Loucy (cell line): Measurements from ENCODE around the gene CCDC12.

Source experiments
- H2AFZ ChIP-seq: fragments of 200-600 bp; sonication (generic); 2 replicates; pipeline ENCODE4 v1.6.0; 2016; ENCODE audit warnings: antibody characterized with exemption, mild to moderate bottlenecking, low read length, moderate library complexity
- H3F3A ChIP-seq: fragments of 200-600 bp; 2 replicates; pipeline ENCODE4 v1.6.0; 2016; ENCODE audit warnings: antibody characterized with exemption, low read depth, mild to moderate bottlenecking
- H3K27me3 ChIP-seq: fragments of 200-600 bp; sonication (generic); 2 replicates; pipeline ENCODE4 v1.6.1; 2014; ENCODE audit warnings: low read length, mild to moderate bottlenecking; ENCODE audit not compliant: insufficient read depth, poor library complexity, severe bottlenecking
- H3K36me3 ChIP-seq: fragments of 200-600 bp; sonication (generic); 2 replicates; pipeline ENCODE4 v1.6.1; 2016; ENCODE audit warnings: low read length; ENCODE audit not compliant: insufficient read depth
- H3K4me1 ChIP-seq: fragments of 200-600 bp; sonication (generic); 2 replicates; pipeline ENCODE4 v1.5.1; 2014; ENCODE audit warnings: low read length, mild to moderate bottlenecking; ENCODE audit not compliant: insufficient read depth, poor library complexity, severe bottlenecking
- H3K4me2 ChIP-seq: fragments of 200-600 bp; sonication (generic); 2 replicates; pipeline ENCODE4 v1.6.0; 2014; ENCODE audit warnings: antibody characterized with exemption, low read length, low read depth, mild to moderate bottlenecking; ENCODE audit not compliant: poor library complexity, severe bottlenecking
- H3K4me3 ChIP-seq: fragments of 200-600 bp; sonication (generic); 2 replicates; pipeline ENCODE4 v1.5.1; 2014; ENCODE audit warnings: low read length, mild to moderate bottlenecking, mixed read lengths; ENCODE audit not compliant: poor library complexity, severe bottlenecking
- H3K79me2 ChIP-seq: fragments of 200-600 bp; sonication (generic); 2 replicates; pipeline ENCODE4 v1.6.1; 2014; ENCODE audit warnings: low read length; ENCODE audit not compliant: insufficient read depth
- H3K9ac ChIP-seq: fragments of 200-600 bp; sonication (generic); 2 replicates; pipeline ENCODE4 v1.6.0; 2014; ENCODE audit warnings: mild to moderate bottlenecking, low read depth, low read length, moderate library complexity; ENCODE audit not compliant: poor library complexity, severe bottlenecking
- H3K9me2 ChIP-seq: fragments of 200-600 bp; sonication (generic); replicated peaks from 2 replicates; pipeline ENCODE4 v1.6.1; 2016; ENCODE audit warnings: low read depth, low read length, mixed read lengths
- H3K9me3 ChIP-seq: fragments of 200-600 bp; sonication (generic); 2 replicates; pipeline ENCODE4 v1.6.1; 2014; ENCODE audit warnings: mild to moderate bottlenecking, antibody characterized with exemption, low read length, low read depth; ENCODE audit not compliant: insufficient read depth
- H4K20me1 ChIP-seq: fragments of 200-600 bp; sonication (generic); 2 replicates; pipeline ENCODE4 v1.6.0; 2014; ENCODE audit warnings: antibody characterized with exemption, low read length, mild to moderate bottlenecking; ENCODE audit not compliant: insufficient read depth, poor library complexity, severe bottlenecking
- CTCF ChIP-seq: fragments of 200-600 bp; sonication (generic); conservative IDR thresholded peaks from 2 replicates; pipeline ENCODE4 v1.5.1; 2014; ENCODE audit warnings: mild to moderate bottlenecking, antibody characterized with exemption, low read length
- EZH2phosphoT487 ChIP-seq: fragments of 200-600 bp; IDR thresholded peaks from 2 replicates; pipeline ENCODE4 v1.6.1; 2018; ENCODE audit warnings: antibody characterized with exemption, mild to moderate bottlenecking, moderate library complexity, borderline replicate concordance

Gene CCDC12

DNA sequence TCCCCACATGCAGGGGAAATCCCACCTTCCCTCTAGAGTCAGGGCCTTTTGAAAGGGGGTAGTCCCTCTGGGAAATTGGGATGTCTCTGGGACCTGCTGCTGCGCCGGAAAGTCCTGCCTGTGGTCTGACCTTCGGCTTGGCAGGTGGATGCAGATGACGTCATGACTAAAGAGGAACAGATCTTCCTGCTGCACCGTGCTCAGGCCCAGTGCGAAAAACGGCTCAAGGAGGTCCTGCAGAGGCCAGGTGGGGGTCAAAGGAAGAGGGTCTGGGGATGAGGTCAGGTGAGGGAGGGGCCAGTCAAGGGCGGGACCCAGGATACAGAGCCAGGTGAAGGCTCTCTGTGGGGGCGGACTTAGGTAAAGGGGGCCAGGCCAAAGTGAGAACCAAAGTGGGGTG lies 82.8 kb downstream of the CCDC12 start:
- Histone ChIP-seq H2AFZ (no peak overlapping the region), H4K20me1 (no peaks in the 10 kb centered on the region), H3K9me2 (no peaks in the 10 kb centered on the region), H3F3A (no peaks in the 10 kb centered on the region), H3K4me3 (no peak overlapping the region), H3K4me1 (peaks cover 4% of the 10 kb centered on the region), H3K9me3 (no peaks in the 10 kb centered on the region), H3K79me2 (no peaks in the 10 kb centered on the region), H3K27me3 (no peaks in the 10 kb centered on the region), H3K4me2 (no peak overlapping the region), H3K9ac (no peak overlapping the region), H3K36me3 (no peaks in the 10 kb centered on the region)
- no peak for TF ChIP-seq CTCF
- TF ChIP-seq EZH2phosphoT487, result no peak

- H3F3A ChIP-seq, result no peaks in the 10 kb centered on the region
- H3K4me1 ChIP-seq, result peaks cover 4% of the 10 kb centered on the region
- no peaks in the 10 kb centered on the region for H3K27me3 ChIP-seq
- no peaks in the 10 kb centered on the region for H3K79me2 ChIP-seq
- H3K4me2 ChIP-seq, result peak overlapping the region; percentile 61
- peak overlapping the region; percentile 52 for H3K4me3 ChIP-seq
- no peak overlapping the region for H3K9ac ChIP-seq
- no peaks in the 10 kb centered on the region for H4K20me1 ChIP-seq
- no peak for TF ChIP-seq EZH2phosphoT487
- no peak for TF ChIP-seq CTCF
- H3K9me3 ChIP-seq, result no peaks in the 10 kb centered on the region
- no peaks in the 10 kb centered on the region for H3K36me3 ChIP-seq
- H2AFZ ChIP-seq, result peak overlapping the region; percentile 71
- H3K9me2 ChIP-seq, result no peaks in the 10 kb centered on the region
Observed at GRCh38 chr3:46893146-46893748, 83.3 kb downstream of the CCDC12 start.

- H3K9ac ChIP-seq, result peak overlapping the region; percentile 38
- H4K20me1 ChIP-seq, result no peaks in the 10 kb centered on the region
- TF ChIP-seq CTCF (no peak), EZH2phosphoT487 (no peak)
- H3K9me3 ChIP-seq, result no peaks in the 10 kb centered on the region
- no peaks in the 10 kb centered on the region for H3K79me2 ChIP-seq
- no peaks in the 10 kb centered on the region for H3K27me3 ChIP-seq
- peaks cover 4% of the 10 kb centered on the region for H3K4me1 ChIP-seq
- H3F3A ChIP-seq, result no peaks in the 10 kb centered on the region
- H2AFZ ChIP-seq, result peak overlapping the region; percentile 71
- peak overlapping the region; percentile 61 for H3K4me2 ChIP-seq
- no peaks in the 10 kb centered on the region for H3K36me3 ChIP-seq
- H3K4me3 ChIP-seq, result peak overlapping the region; percentile 52
- H3K9me2 ChIP-seq, result no peaks in the 10 kb centered on the region
Observed at GRCh38 chr3:46892285-46893145, 84.0 kb downstream of the CCDC12 start.
